HCT116 (cell line): ENCODE measurements around the gene ERC1. TPM values are rescaled to one million over a fixed set of nuclear protein-coding genes. Genes with fewer than 3 reads are reported as not detected.

Experiments
- ATAC-seq: fragments of 200-7000 bp; cut with Tn5 transposase; 2 replicates; pipeline ENCODE4 v1.9.1; 2020; ENCODE audit warnings: mild to moderate bottlenecking, moderate library complexity
- BruUV-seq: library from RNA; stranded (reverse); fragments of 400-500 nt; replicated peaks from 2 replicates; lab custom pipeline; 2021; lab: Mats Ljungman, UMichigan
- CTCF ChIA-PET: fragments of 300-600 bp; sonication (Branson Sonifier 250); formaldehyde crosslinking; loops from one replicate; lab custom pipeline; 2021; ENCODE audit warnings: antibody characterized with exemption; lab: Charles Lee
- POLR2A ChIA-PET: fragments of 300-600, 350-600 bp; sonication (Branson Sonifier 250); formaldehyde crosslinking; loops from one replicate; lab custom pipeline; 2021; ENCODE audit warnings: antibody characterized with exemption; lab: Charles Lee
- RAD21 ChIA-PET, 2 experiments: fragments of 300-600 bp; sonication (Branson Sonifier 250); formaldehyde crosslinking; loops; one replicate each; lab custom pipeline; 2023; ENCODE audit warnings: low total read pairs in 2 of 2; ENCODE audit not compliant: uncharacterized antibody in 2 of 2, unreplicated experiment in 2 of 2, low non-redundant PET in 1 of 2; lab: Charles Lee
- DNase-seq: peaks from one replicate; pipeline ENCODE4 v3.0.0-alpha.2; 2010; ENCODE audit warnings: low read depth, low spot score
- H2AFZ ChIP-seq: fragments of 200-600 bp; shearing (Covaris generic), sonication (generic); 2 replicates; pipeline ENCODE4 v1.6.1; 2017; ENCODE audit warnings: low read depth, mixed run types, mixed read lengths, antibody characterized with exemption, low read length; ENCODE audit not compliant: poor library complexity, severe bottlenecking
- H3K27ac ChIP-seq: 2 replicates; pipeline ENCODE4 v1.5.1; 2012; ENCODE audit warnings: low read depth, low read length
- H3K27me3 ChIP-seq: fragments of 200-600 bp; sonication (generic); 2 replicates; pipeline ENCODE4 v1.6.1; 2016; ENCODE audit warnings: mixed run types, low read length, mixed read lengths; ENCODE audit not compliant: insufficient read depth
- H3K36me3 ChIP-seq, 2 experiments: fragments of 200-500 bp in 1 of 2; fragments of 200-600 bp in 1 of 2; sonication (Bioruptor generic) in 1 of 2; sonication (generic) in 1 of 2; 2 replicates each; pipeline versions ENCODE4 v1.5.1 to v1.6.1; 2014 to 2016; ENCODE audit warnings: low read length in 2 of 2, inconsistent platforms in 1 of 2, mixed read lengths in 1 of 2, mixed run types in 1 of 2; ENCODE audit not compliant: insufficient read depth in 2 of 2, control insufficient read depth in 1 of 2
- H3K4me1 ChIP-seq, 2 experiments: fragments of 200-600 bp in 1 of 2; sonication (generic) in 1 of 2; 2 replicates each; pipeline versions ENCODE4 v1.5.1 to v1.6.1; 2012 to 2017; ENCODE audit warnings: low read length in 2 of 2, inconsistent platforms in 1 of 2, mild to moderate bottlenecking in 1 of 2, mixed read lengths in 1 of 2, mixed run types in 1 of 2, moderate library complexity in 1 of 2; ENCODE audit not compliant: insufficient read depth in 2 of 2, control insufficient read depth in 1 of 2
- H3K4me2 ChIP-seq: fragments of 200-600 bp; sonication (generic); 2 replicates; pipeline ENCODE4 v1.6.1; 2017; ENCODE audit warnings: mixed run types, low read length, mixed read lengths
- H3K4me3 ChIP-seq, 2 experiments: fragments of 200-600 bp in 1 of 2; sonication (generic) in 1 of 2; replicated peaks in 1 of 2; 2 replicates each; pipeline ENCODE4 v1.5.1; 2011 to 2016; ENCODE audit warnings: low read length in 2 of 2, control low read depth in 1 of 2, low read depth in 1 of 2, mild to moderate bottlenecking in 1 of 2, mixed read lengths in 1 of 2, mixed run types in 1 of 2
- H3K79me2 ChIP-seq: fragments of 200-600 bp; sonication (generic); 2 replicates; pipeline ENCODE4 v1.6.1; 2017; ENCODE audit warnings: mild to moderate bottlenecking, mixed run types, low read length, moderate library complexity, mixed read lengths; ENCODE audit not compliant: insufficient read depth
- H3K9ac ChIP-seq: fragments of 200-600 bp; sonication (generic); 2 replicates; pipeline ENCODE4 v1.6.1; 2016; ENCODE audit warnings: low read length, mixed read lengths
- H3K9me2 ChIP-seq: fragments of 200-600 bp; sonication (generic), shearing (Covaris generic); 2 replicates; pipeline ENCODE4 v1.6.1; 2017; ENCODE audit warnings: mixed run types, mild to moderate bottlenecking, moderate library complexity; ENCODE audit not compliant: insufficient read depth
- H3K9me3 ChIP-seq, 2 experiments: fragments of 200-500 bp in 1 of 2; fragments of 200-600 bp in 1 of 2; sonication (Bioruptor generic) in 1 of 2; sonication (generic) in 1 of 2; 2 replicates each; pipeline ENCODE4 v1.6.1; 2014 to 2017; ENCODE audit warnings: low read length in 2 of 2, mixed read lengths in 2 of 2, inconsistent platforms in 1 of 2, low read depth in 1 of 2, mild to moderate bottlenecking in 1 of 2, mixed run types in 1 of 2, moderate library complexity in 1 of 2; ENCODE audit not compliant: control insufficient read depth in 1 of 2, insufficient read depth in 1 of 2
- H4K20me1 ChIP-seq: fragments of 200-600 bp; sonication (generic), shearing (Covaris generic); 2 replicates; pipeline ENCODE4 v1.6.1; 2017; ENCODE audit warnings: mixed run types, mild to moderate bottlenecking, moderate library complexity; ENCODE audit not compliant: insufficient read depth
- CEBPB ChIP-seq: IDR thresholded peaks from 2 replicates; pipeline ENCODE4 v1.6.1; 2012; ENCODE audit warnings: low read depth
- EGR1 ChIP-seq: IDR thresholded peaks from 2 replicates; pipeline ENCODE4 v1.6.1; 2012; ENCODE audit warnings: low read depth
- ELF1 ChIP-seq: IDR thresholded peaks from 2 replicates; pipeline ENCODE4 v1.6.1; 2012; ENCODE audit warnings: low read depth, borderline replicate concordance
- EZH2 ChIP-seq: fragments of 200-600 bp; sonication (generic); IDR thresholded peaks from 2 replicates; pipeline ENCODE4 v1.6.1; 2017; ENCODE audit warnings: antibody characterized with exemption, mixed run types
- EZH2phosphoT487 ChIP-seq: fragments of 200-600 bp; IDR thresholded peaks from 2 replicates; pipeline ENCODE4 v1.6.1; 2018; ENCODE audit warnings: antibody characterized with exemption, borderline replicate concordance
- FOSL1 ChIP-seq: IDR thresholded peaks from 2 replicates; pipeline ENCODE4 v1.6.1; 2012; ENCODE audit warnings: low read depth
- JUND ChIP-seq: IDR thresholded peaks from 2 replicates; pipeline ENCODE4 v1.6.1; 2012
- POLR2AphosphoS5 ChIP-seq: IDR thresholded peaks from 2 replicates; pipeline ENCODE4 v1.6.1; 2011; ENCODE audit warnings: mild to moderate bottlenecking, low read depth, low read length, moderate library complexity
- RAD21 ChIP-seq: IDR thresholded peaks from 2 replicates; pipeline ENCODE4 v1.6.1; 2012; ENCODE audit warnings: low read depth, mild to moderate bottlenecking
- SIN3A ChIP-seq: IDR thresholded peaks from 2 replicates; pipeline ENCODE4 v1.6.1; 2012; ENCODE audit warnings: low read depth
- SP1 ChIP-seq: IDR thresholded peaks from 2 replicates; pipeline ENCODE4 v1.6.1; 2012; ENCODE audit warnings: low read depth
- SRF ChIP-seq: IDR thresholded peaks from 2 replicates; pipeline ENCODE4 v1.6.1; 2012; ENCODE audit warnings: low read depth
- TCF7L2 ChIP-seq: IDR thresholded peaks from 2 replicates; pipeline ENCODE4 v1.7.0; 2011; ENCODE audit warnings: borderline replicate concordance, inconsistent platforms; ENCODE audit not compliant: insufficient read depth, insufficient read length; ENCODE audit errors: extremely low read depth
- ZFX ChIP-seq: fragments of 450-650 bp; IDR thresholded peaks from 2 replicates; pipeline ENCODE4 v1.6.1; 2017
- ZNF274 ChIP-seq: fragments of 200-500 bp; sonication (Bioruptor generic); IDR thresholded peaks from 2 replicates; pipeline ENCODE4 v1.6.1; 2014; ENCODE audit warnings: mild to moderate bottlenecking, low read depth, low read length, inconsistent platforms
- intact Hi-C: fragments of 100-400 bp; cut with micrococcal nuclease; formaldehyde crosslinking; loops from 2 replicates; pipeline ENCODE4 v1.10.0; 2022
- total RNA-seq: library from RNA; stranded (reverse); gene quantifications from one replicate; pipeline ENCODE4 v1.2.1, GENCODE V29; 2021; ENCODE audit not compliant: unreplicated experiment
- TF ChIP-seq, protein P1 (sequence below): IDR thresholded peaks from 2 replicates; pipeline ENCODE4 v1.6.1; 2012; ENCODE audit warnings: low read depth
- TF ChIP-seq, protein P2 (sequence below): IDR thresholded peaks from 2 replicates; pipeline ENCODE4 v1.6.1; 2012
- TF ChIP-seq, protein P3 (sequence below): IDR thresholded peaks from 2 replicates; pipeline ENCODE4 v1.6.1; 2012

Gene ERC1
- total RNA-seq, 1 experiment from 2014 or later: 41.9 TPM

DNA sequence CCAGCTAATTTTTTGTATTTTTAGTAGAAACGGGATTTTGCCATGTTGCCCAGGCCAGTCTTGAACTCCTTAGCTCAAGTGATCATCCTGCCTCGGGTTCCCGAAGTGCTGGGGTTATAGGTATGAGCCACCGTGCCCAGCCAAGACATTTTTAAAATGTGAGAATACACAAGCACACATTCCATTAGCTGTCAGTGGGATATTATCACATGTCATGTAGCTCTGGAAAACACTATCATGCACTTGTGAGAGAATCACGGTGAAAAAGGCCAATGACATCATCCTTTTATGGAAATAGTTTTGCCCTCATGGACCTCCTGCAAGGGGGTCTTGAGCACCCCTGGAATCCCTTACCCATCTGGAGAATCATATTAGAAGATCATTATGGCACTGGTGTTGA is 28.3 kb downstream of the ERC1 start:
- intact Hi-C loops: no loop called here
- Histone ChIP-seq H4K20me1 (no peaks in the 10 kb centered on the region), H3K9me3 (no peaks in the 10 kb centered on the region), H3K27me3 (no peaks in the 10 kb centered on the region), H3K36me3 (no peaks in the 10 kb centered on the region), H3K4me3 (no peak overlapping the region), H2AFZ (no peak overlapping the region), H3K27ac (no peak overlapping the region), H3K9me2 (no peaks in the 10 kb centered on the region), H3K79me2 (peaks cover 15% of the 10 kb centered on the region), H3K4me1 (peaks cover 5 to 7% of the 10 kb centered on the region in 2 experiments; a peak in 3 of 4 replicates), H3K4me2 (no peak overlapping the region), H3K9ac (no peak overlapping the region)
- TF ChIP-seq ZFX: no peak
- no peak for TF ChIP-seq ZNF274
- TF ChIP-seq POLR2AphosphoS5: no peak
- TF ChIP-seq, protein P1, sequence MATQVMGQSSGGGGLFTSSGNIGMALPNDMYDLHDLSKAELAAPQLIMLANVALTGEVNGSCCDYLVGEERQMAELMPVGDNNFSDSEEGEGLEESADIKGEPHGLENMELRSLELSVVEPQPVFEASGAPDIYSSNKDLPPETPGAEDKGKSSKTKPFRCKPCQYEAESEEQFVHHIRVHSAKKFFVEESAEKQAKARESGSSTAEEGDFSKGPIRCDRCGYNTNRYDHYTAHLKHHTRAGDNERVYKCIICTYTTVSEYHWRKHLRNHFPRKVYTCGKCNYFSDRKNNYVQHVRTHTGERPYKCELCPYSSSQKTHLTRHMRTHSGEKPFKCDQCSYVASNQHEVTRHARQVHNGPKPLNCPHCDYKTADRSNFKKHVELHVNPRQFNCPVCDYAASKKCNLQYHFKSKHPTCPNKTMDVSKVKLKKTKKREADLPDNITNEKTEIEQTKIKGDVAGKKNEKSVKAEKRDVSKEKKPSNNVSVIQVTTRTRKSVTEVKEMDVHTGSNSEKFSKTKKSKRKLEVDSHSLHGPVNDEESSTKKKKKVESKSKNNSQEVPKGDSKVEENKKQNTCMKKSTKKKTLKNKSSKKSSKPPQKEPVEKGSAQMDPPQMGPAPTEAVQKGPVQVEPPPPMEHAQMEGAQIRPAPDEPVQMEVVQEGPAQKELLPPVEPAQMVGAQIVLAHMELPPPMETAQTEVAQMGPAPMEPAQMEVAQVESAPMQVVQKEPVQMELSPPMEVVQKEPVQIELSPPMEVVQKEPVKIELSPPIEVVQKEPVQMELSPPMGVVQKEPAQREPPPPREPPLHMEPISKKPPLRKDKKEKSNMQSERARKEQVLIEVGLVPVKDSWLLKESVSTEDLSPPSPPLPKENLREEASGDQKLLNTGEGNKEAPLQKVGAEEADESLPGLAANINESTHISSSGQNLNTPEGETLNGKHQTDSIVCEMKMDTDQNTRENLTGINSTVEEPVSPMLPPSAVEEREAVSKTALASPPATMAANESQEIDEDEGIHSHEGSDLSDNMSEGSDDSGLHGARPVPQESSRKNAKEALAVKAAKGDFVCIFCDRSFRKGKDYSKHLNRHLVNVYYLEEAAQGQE: no peak
- TF ChIP-seq JUND: no peak
- no peak for TF ChIP-seq CEBPB
- no peak for TF ChIP-seq EZH2phosphoT487
- TF ChIP-seq RAD21: no peak
- TF ChIP-seq SRF: no peak
- no peak for TF ChIP-seq ELF1
- TF ChIP-seq FOSL1: no peak
- no peak for TF ChIP-seq TCF7L2
- TF ChIP-seq EZH2: no peak
- TF ChIP-seq, protein P2, sequence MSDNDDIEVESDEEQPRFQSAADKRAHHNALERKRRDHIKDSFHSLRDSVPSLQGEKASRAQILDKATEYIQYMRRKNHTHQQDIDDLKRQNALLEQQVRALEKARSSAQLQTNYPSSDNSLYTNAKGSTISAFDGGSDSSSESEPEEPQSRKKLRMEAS: no peak
- TF ChIP-seq EGR1: no peak
- TF ChIP-seq SIN3A: no peak
- TF ChIP-seq, protein P3, sequence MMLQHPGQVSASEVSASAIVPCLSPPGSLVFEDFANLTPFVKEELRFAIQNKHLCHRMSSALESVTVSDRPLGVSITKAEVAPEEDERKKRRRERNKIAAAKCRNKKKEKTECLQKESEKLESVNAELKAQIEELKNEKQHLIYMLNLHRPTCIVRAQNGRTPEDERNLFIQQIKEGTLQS: no peak
- TF ChIP-seq SP1: no peak
- POLR2A ChIA-PET: no interaction called here
- CTCF ChIA-PET: no interaction called here
- RAD21 ChIA-PET: no interaction called here
- BruUV-seq: no TSS peak
- ATAC-seq: no peak
- no peak for DNase-seq
